Measurements from ENCODE around the gene DIAPH2.

The DIAPH2 gene

DNA sequence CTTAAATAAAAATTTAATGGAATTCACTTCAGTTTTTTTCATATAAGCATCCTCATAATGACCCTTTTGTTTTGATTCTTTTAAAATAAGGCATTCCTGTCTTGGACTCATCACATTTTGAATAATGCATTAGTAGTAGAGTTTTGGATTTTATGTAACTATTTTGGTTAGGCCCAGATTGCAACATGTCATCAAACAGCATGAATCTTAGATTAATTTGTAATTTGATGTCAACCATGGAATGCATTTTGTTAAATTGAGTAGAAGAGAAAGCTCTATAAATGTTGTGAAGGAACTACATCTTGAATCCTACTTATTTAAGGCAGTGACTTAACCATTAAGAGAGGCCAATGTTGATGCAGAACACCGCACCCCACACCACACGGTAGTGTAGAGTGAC, 3.1 kb downstream of the DIAPH2 start:
- H3K27ac ChIP-seq: no peak overlapping the region
- TF ChIP-seq, protein P1, sequence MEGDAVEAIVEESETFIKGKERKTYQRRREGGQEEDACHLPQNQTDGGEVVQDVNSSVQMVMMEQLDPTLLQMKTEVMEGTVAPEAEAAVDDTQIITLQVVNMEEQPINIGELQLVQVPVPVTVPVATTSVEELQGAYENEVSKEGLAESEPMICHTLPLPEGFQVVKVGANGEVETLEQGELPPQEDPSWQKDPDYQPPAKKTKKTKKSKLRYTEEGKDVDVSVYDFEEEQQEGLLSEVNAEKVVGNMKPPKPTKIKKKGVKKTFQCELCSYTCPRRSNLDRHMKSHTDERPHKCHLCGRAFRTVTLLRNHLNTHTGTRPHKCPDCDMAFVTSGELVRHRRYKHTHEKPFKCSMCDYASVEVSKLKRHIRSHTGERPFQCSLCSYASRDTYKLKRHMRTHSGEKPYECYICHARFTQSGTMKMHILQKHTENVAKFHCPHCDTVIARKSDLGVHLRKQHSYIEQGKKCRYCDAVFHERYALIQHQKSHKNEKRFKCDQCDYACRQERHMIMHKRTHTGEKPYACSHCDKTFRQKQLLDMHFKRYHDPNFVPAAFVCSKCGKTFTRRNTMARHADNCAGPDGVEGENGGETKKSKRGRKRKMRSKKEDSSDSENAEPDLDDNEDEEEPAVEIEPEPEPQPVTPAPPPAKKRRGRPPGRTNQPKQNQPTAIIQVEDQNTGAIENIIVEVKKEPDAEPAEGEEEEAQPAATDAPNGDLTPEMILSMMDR (conservative IDR thresholded peaks at IDR 0.05; ENCODE audit: low read depth): no peak
- POLR2A ChIA-PET (ENCODE audit: low non-redundant PET): no interaction called here
- no peak for DNase-seq (ENCODE audit: low spot score)
- CTCF ChIA-PET: no interaction called here

DNA sequence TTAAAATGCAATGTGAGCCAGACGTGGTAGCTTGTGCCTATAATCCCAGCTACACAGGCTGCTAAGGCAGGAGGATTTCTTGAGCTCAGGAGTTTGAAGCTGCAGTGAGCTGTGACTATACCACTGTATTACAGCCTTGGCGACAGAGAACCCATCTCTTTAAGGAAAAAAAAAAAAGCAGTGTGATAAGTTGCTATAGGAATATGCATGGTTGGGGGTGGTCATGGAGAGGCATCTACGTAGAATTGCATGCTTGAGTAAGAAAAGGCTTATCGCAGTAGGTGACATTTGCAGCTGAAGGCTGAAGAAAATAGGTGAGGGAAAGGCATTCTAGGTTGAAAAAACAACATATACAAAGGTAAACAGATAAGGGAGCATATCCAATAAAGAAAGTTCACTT, 4.1 kb downstream of the DIAPH2 start:
- CTCF ChIA-PET: no interaction called here
- DNase-seq (ENCODE audit: low spot score): no peak
- TF ChIP-seq, protein P1 (conservative IDR thresholded peaks at IDR 0.05; ENCODE audit: low read depth): no peak
- no peak overlapping the region for H3K27ac ChIP-seq
- POLR2A ChIA-PET (ENCODE audit: low non-redundant PET): no interaction called here

DNA sequence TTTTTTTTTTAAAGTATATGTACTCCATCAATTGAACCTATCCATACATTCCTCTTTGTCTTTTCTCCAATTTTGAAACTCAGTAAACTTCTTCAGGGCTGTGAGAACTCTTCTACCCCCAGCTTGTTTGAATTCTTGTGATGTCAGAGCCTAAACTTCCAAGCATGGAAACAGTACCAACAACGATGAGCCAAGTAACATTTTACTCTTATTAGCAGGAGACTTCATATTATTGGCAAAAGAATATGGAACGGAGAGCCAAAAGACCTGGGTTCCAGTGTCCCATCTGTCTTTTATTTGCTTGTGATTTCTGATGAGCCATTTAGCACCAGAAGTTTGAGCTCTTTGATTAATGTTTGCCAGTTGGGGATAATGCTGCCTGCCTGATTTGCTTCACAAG, 5.3 kb downstream of the DIAPH2 start:
- TF ChIP-seq, protein P1 (conservative IDR thresholded peaks at IDR 0.05; ENCODE audit: low read depth): no peak
- DNase-seq (ENCODE audit: low spot score): no peak
- H3K27ac ChIP-seq: no peak overlapping the region
- ChIA-PET POLR2A (ENCODE audit: low non-redundant PET) (no interaction called here), CTCF (interaction anchor here (0.5 kb wide), 1 partner anchor 14 kb away, joined by 4 read pairs; no protein-coding TSS in a partner anchor)

DNA sequence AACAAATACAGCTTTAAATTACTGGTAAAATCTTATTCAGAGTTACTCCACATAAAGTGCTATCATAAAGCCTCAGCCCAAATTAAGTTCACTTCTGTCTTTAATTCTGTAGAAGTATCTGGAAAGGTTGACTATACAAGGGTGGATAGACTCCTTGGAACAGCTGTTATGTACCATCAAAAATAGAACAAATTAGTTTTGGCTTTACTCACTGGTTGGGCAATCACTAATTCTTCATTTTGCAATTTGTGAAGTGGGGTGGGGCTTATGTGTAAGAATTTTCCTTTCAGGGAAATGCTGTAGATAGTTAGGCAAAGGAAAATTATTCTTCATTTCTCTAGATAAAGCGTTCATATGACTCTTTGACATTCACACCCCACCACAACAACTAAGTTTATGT, 7.8 kb downstream of the DIAPH2 start:
- CTCF ChIA-PET: no interaction called here
- TF ChIP-seq, protein P1 (conservative IDR thresholded peaks at IDR 0.05; ENCODE audit: low read depth): no peak
- no peak overlapping the region for H3K27ac ChIP-seq

GRCh38 chrX:96692890-96693289, 8.2 kb downstream of the DIAPH2 start:
- ChIA-PET POLR2A (ENCODE audit: low non-redundant PET) (no interaction called here), CTCF (no interaction called here)
- H3K27ac ChIP-seq: no peak overlapping the region
- no peak for DNase-seq (ENCODE audit: low spot score)
- TF ChIP-seq, protein P1 (conservative IDR thresholded peaks at IDR 0.05; ENCODE audit: low read depth): no peak

More for the DNA sequence above, 7.8 kb downstream of the DIAPH2 start:
- DNase-seq (ENCODE audit: low spot score): no peak
- POLR2A ChIA-PET (ENCODE audit: low non-redundant PET): no interaction called here

DNA sequence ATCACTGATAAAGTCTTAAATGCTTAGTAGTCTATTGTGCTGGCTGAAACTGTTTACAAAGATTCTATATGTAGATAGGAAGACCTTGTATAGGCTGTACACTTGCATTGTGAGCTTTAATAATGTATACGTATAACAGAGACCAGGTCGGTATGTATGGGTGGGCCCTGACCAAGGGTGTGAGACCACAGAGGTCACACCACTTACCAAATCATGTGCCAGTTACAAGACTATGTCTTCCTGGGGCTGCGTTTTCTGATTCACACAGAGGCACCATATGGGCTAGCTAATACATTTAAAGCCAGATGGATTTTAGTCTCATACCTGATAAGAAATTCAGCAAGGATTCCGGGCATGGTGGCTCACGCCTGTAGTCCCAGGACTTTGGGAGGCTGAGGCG, 8.8 kb downstream of the DIAPH2 start:
- no peak overlapping the region for H3K27ac ChIP-seq
- ChIA-PET CTCF (no interaction called here), POLR2A (ENCODE audit: low non-redundant PET) (no interaction called here)
- TF ChIP-seq, protein P1 (conservative IDR thresholded peaks at IDR 0.05; ENCODE audit: low read depth): no peak
- no peak for DNase-seq (ENCODE audit: low spot score)

GRCh38 chrX:96696462-96696861, 11.8 kb downstream of the DIAPH2 start:
- no peak overlapping the region for H3K27ac ChIP-seq
- TF ChIP-seq, protein P1 (conservative IDR thresholded peaks at IDR 0.05; ENCODE audit: low read depth): no peak
- POLR2A ChIA-PET (ENCODE audit: low non-redundant PET): no interaction called here
- CTCF ChIA-PET: interaction anchor here (0.6 kb wide), 1 partner anchor 8 kb away, joined by 4 read pairs; no protein-coding TSS in a partner anchor
- no peak for DNase-seq (ENCODE audit: low spot score)
